SK-N-SH (cell line): ENCODE measurements around the gene HNRNPH3.

ENCODE experiments used
- CHD2 ChIP-seq: fragments of 150-350 bp; IDR thresholded peaks from 2 replicates; pipeline ENCODE4 v1.6.1; 2018; ENCODE audit warnings: low read length; ENCODE audit not compliant: partially characterized antibody
- CTCF ChIP-seq: fragments of 200-600 bp; sonication (generic); IDR thresholded peaks from 2 replicates; pipeline ENCODE4 v1.6.1; 2017; ENCODE audit warnings: antibody characterized with exemption, mild to moderate bottlenecking, moderate library complexity
- ELF1 ChIP-seq: IDR thresholded peaks from 2 replicates; pipeline ENCODE4 v1.4.0; 2012
- EP300 ChIP-seq, 2 experiments: IDR thresholded peaks; 2 replicates each; pipeline versions ENCODE4 v1.4.0 to v1.6.1; 2012; ENCODE audit warnings: borderline replicate concordance in 1 of 2, low read depth in 1 of 2, low read length in 1 of 2
- EZH2phosphoT487 ChIP-seq: fragments of 200-600 bp; sonication (generic); IDR thresholded peaks from 2 replicates; pipeline ENCODE4 v1.6.1; 2017; ENCODE audit warnings: low read depth, mixed run types, mild to moderate bottlenecking, antibody characterized with exemption, moderate library complexity, borderline replicate concordance
- FOXM1 ChIP-seq: IDR thresholded peaks from 2 replicates; pipeline ENCODE4 v1.4.0; 2012; ENCODE audit warnings: low read depth, mild to moderate bottlenecking
- GABPA ChIP-seq: IDR thresholded peaks from 2 replicates; pipeline ENCODE4 v1.4.0; 2012; ENCODE audit warnings: low read depth, mild to moderate bottlenecking
- MAX ChIP-seq: IDR thresholded peaks from 2 replicates; pipeline ENCODE4 v1.4.0; 2012; ENCODE audit warnings: low read depth
- NRF1 ChIP-seq: IDR thresholded peaks from 2 replicates; pipeline ENCODE4 v1.6.1; 2012; ENCODE audit warnings: low read depth, mild to moderate bottlenecking, low read length
- POLR2AphosphoS5 ChIP-seq: IDR thresholded peaks from 2 replicates; pipeline ENCODE4 v1.6.1; 2012; ENCODE audit warnings: low read depth, low read length
- RAD21 ChIP-seq: IDR thresholded peaks from 2 replicates; pipeline ENCODE4 v1.6.1; 2012; ENCODE audit warnings: mild to moderate bottlenecking, low read length
- REST ChIP-seq: IDR thresholded peaks from 2 replicates; pipeline ENCODE4 v1.6.1; 2012; ENCODE audit warnings: mild to moderate bottlenecking, low read depth, low read length, moderate library complexity
- RFX5 ChIP-seq: IDR thresholded peaks from 2 replicates; pipeline ENCODE4 v1.6.1; 2012; ENCODE audit warnings: mild to moderate bottlenecking, improper control_type of control experiment, low read length
- YY1 ChIP-seq: IDR thresholded peaks from 2 replicates; pipeline ENCODE4 v1.4.0; 2012; ENCODE audit warnings: low read depth, mild to moderate bottlenecking

- TF ChIP-seq CHD2 = no peak
- no peak for TF ChIP-seq EP300 (IDR thresholded peaks at IDR 0.05; ENCODE audit: borderline replicate concordance in 1 of 2, low read depth in 1 of 2, low read length in 1 of 2)
- TF ChIP-seq CTCF = no peak
- no peak for TF ChIP-seq MAX
- TF ChIP-seq REST = no peak
- no peak for TF ChIP-seq RFX5
- TF ChIP-seq POLR2AphosphoS5 = no peak
- TF ChIP-seq ELF1 = no peak
- TF ChIP-seq EZH2phosphoT487 = no peak
- no peak for TF ChIP-seq YY1
- no peak for TF ChIP-seq GABPA
- TF ChIP-seq FOXM1 = no peak
- TF ChIP-seq NRF1 = no peak
- TF ChIP-seq RAD21 = no peak
Observed at GRCh38 chr10:68303849-68304412, 27.9 kb upstream of the HNRNPH3 start.
